ENCODE results near the gene MAG.

MAG gene

DNA sequence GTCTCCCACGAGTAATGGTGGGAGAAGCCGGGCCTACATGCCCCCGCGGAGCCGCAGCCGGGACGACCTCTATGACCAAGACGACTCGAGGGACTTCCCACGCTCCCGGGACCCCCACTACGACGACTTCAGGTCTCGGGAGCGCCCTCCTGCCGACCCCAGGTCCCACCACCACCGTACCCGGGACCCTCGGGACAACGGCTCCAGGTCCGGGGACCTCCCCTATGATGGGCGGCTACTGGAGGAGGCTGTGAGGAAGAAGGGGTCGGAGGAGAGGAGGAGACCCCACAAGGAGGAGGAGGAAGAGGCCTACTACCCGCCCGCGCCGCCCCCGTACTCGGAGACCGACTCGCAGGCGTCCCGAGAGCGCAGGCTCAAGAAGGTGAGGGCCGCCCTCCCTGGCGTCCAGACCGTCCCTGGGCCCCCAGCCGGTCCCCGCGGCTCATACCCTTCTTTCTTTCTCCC lies 24.6 kb upstream of the MAG start (continued):
- TF ChIP-seq, protein P1, sequence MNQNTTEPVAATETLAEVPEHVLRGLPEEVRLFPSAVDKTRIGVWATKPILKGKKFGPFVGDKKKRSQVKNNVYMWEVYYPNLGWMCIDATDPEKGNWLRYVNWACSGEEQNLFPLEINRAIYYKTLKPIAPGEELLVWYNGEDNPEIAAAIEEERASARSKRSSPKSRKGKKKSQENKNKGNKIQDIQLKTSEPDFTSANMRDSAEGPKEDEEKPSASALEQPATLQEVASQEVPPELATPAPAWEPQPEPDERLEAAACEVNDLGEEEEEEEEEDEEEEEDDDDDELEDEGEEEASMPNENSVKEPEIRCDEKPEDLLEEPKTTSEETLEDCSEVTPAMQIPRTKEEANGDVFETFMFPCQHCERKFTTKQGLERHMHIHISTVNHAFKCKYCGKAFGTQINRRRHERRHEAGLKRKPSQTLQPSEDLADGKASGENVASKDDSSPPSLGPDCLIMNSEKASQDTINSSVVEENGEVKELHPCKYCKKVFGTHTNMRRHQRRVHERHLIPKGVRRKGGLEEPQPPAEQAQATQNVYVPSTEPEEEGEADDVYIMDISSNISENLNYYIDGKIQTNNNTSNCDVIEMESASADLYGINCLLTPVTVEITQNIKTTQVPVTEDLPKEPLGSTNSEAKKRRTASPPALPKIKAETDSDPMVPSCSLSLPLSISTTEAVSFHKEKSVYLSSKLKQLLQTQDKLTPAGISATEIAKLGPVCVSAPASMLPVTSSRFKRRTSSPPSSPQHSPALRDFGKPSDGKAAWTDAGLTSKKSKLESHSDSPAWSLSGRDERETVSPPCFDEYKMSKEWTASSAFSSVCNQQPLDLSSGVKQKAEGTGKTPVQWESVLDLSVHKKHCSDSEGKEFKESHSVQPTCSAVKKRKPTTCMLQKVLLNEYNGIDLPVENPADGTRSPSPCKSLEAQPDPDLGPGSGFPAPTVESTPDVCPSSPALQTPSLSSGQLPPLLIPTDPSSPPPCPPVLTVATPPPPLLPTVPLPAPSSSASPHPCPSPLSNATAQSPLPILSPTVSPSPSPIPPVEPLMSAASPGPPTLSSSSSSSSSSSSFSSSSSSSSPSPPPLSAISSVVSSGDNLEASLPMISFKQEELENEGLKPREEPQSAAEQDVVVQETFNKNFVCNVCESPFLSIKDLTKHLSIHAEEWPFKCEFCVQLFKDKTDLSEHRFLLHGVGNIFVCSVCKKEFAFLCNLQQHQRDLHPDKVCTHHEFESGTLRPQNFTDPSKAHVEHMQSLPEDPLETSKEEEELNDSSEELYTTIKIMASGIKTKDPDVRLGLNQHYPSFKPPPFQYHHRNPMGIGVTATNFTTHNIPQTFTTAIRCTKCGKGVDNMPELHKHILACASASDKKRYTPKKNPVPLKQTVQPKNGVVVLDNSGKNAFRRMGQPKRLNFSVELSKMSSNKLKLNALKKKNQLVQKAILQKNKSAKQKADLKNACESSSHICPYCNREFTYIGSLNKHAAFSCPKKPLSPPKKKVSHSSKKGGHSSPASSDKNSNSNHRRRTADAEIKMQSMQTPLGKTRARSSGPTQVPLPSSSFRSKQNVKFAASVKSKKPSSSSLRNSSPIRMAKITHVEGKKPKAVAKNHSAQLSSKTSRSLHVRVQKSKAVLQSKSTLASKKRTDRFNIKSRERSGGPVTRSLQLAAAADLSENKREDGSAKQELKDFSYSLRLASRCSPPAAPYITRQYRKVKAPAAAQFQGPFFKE (tag by site-specific recombination; IDR thresholded peaks at IDR 0.05; ENCODE audit: borderline replicate concordance), result peak; percentile 94; the same call in 1 of the 2 replicates
- TF ChIP-seq BCL11B (tag by site-specific recombination; IDR thresholded peaks at IDR 0.05; ENCODE audit: low read depth) (peak; percentile 66), ZNF701 (tag by site-specific recombination; IDR thresholded peaks at IDR 0.05) (no peak), ZNF837 (tag by site-specific recombination; IDR thresholded peaks at IDR 0.05) (peak; percentile 51; the same call in 1 of the 2 replicates), SP3 (tag by site-specific recombination; IDR thresholded peaks at IDR 0.05) (peak; percentile 93), ZNF184 (tag by site-specific recombination; IDR thresholded peaks at IDR 0.05) (no peak), SALL2 (tag by site-specific recombination; IDR thresholded peaks at IDR 0.05; ENCODE audit: borderline replicate concordance) (no peak), YY1 (tag by site-specific recombination; IDR thresholded peaks at IDR 0.05) (peak; percentile 8; the same call in 1 of the 2 replicates), ZNF19 (tag by site-specific recombination; IDR thresholded peaks at IDR 0.05; ENCODE audit: low read depth) (no peak), ZNF548 (tag by site-specific recombination; IDR thresholded peaks at IDR 0.05) (no peak), TRIM28 (IDR thresholded peaks at IDR 0.05; ENCODE audit: borderline replicate concordance, low read length) (no peak), ZNF777 (tag by site-specific recombination; IDR thresholded peaks at IDR 0.05; ENCODE audit: borderline replicate concordance) (peak; percentile 13; the same call in 1 of the 2 replicates), ZNF132 (tag by site-specific recombination; IDR thresholded peaks at IDR 0.05; ENCODE audit: borderline replicate concordance) (no peak), ZNF140 (tag by site-specific recombination; IDR thresholded peaks at IDR 0.05) (no peak; the same call in 1 of the 2 replicates), ZNF473 (tag by site-specific recombination; IDR thresholded peaks at IDR 0.05) (no peak), ZNF155 (tag by site-specific recombination; IDR thresholded peaks at IDR 0.05) (no peak), ZIC2 (tag by site-specific recombination; IDR thresholded peaks at IDR 0.05) (peak; percentile 69; the same call in 1 of the 2 replicates)
- TF ChIP-seq, protein P2, sequence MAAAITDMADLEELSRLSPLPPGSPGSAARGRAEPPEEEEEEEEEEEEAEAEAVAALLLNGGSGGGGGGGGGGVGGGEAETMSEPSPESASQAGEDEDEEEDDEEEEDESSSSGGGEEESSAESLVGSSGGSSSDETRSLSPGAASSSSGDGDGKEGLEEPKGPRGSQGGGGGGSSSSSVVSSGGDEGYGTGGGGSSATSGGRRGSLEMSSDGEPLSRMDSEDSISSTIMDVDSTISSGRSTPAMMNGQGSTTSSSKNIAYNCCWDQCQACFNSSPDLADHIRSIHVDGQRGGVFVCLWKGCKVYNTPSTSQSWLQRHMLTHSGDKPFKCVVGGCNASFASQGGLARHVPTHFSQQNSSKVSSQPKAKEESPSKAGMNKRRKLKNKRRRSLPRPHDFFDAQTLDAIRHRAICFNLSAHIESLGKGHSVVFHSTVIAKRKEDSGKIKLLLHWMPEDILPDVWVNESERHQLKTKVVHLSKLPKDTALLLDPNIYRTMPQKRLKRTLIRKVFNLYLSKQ (tag by site-specific recombination; IDR thresholded peaks at IDR 0.05; ENCODE audit: borderline replicate concordance), result no peak
- TF ChIP-seq, protein P3, sequence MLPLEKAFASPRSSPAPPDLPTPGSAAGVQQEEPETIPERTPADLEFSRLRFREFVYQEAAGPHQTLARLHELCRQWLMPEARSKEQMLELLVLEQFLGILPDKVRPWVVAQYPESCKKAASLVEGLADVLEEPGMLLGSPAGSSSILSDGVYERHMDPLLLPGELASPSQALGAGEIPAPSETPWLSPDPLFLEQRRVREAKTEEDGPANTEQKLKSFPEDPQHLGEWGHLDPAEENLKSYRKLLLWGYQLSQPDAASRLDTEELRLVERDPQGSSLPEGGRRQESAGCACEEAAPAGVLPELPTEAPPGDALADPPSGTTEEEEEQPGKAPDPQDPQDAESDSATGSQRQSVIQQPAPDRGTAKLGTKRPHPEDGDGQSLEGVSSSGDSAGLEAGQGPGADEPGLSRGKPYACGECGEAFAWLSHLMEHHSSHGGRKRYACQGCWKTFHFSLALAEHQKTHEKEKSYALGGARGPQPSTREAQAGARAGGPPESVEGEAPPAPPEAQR (tag by site-specific recombination; IDR thresholded peaks at IDR 0.05), result 0 out of 2 replicates have a peak, but pooled peaks have one; percentile 9
